G401 (cell line): ENCODE data around the gene ZNF687. TPM values are rescaled to one million over a fixed set of nuclear protein-coding genes. Genes with fewer than 3 reads are reported as not detected.
A peak's percentile ranks its signal among the peaks of the same experiment; 100 is the strongest.

Experiments
- DNase-seq: peaks from one replicate; pipeline ENCODE4 v3.0.0-alpha.2; 2015; ENCODE audit warnings: low spot score
- in situ Hi-C: cut with HindIII; loops from 2 replicates; pipeline ENCODE4 v1.10.0; 2016; ENCODE audit warnings: low sequenced_read_pairs, mixed read lengths
- total RNA-seq: library from RNA; depleted of rRNA; stranded (reverse); fragments of >200 nt; shearing (Covaris generic); gene quantifications from 2 replicates; pipeline ENCODE4 v1.2.3, GENCODE V29; 2014; rRNA removed

The ZNF687 gene
- total RNA-seq, 1 experiment from 2014 or later = 20.3 TPM

DNA sequence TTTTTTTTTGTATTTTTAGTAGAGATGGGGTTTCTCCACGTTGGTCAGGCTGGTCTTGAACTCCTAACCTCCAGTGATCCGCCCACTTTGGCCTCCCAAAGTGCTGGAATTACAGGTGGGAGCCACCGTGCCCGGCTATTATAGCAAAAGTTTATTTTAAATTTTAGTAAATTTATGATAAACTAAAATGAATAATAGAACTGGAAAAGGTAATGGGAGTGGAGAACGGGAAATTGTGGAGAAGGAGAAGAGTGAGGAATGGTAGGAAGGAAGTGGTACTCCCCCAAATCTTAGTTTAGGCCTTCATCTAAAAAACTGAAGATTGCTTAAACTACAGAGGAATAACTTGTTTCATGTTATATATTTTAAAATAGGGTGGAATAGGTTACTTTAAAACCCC is 52.7 kb downstream of the ZNF687 start:
- in situ Hi-C loops = no loop called here
- DNase-seq = no peak

DNA sequence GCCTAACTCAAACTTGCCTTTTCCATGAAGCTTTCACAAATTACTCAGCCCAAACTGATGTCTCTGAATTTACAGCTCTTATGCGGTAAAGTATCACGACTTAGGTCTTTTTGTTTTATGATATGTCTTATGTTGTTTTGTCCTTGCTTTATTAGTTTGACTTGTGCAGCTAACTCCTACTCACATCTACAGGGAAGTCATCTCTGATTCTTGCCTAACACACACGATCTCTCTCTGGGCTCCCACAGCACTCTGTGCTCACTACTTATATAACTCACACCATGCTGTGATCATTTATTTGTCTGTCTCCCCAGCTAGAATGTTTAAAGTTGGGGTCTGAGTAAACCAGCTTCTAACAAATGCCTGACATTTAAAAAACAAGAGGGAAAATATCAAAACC is 54.5 kb downstream of the ZNF687 start:
- no peak for DNase-seq
- in situ Hi-C loops = no loop called here

DNA sequence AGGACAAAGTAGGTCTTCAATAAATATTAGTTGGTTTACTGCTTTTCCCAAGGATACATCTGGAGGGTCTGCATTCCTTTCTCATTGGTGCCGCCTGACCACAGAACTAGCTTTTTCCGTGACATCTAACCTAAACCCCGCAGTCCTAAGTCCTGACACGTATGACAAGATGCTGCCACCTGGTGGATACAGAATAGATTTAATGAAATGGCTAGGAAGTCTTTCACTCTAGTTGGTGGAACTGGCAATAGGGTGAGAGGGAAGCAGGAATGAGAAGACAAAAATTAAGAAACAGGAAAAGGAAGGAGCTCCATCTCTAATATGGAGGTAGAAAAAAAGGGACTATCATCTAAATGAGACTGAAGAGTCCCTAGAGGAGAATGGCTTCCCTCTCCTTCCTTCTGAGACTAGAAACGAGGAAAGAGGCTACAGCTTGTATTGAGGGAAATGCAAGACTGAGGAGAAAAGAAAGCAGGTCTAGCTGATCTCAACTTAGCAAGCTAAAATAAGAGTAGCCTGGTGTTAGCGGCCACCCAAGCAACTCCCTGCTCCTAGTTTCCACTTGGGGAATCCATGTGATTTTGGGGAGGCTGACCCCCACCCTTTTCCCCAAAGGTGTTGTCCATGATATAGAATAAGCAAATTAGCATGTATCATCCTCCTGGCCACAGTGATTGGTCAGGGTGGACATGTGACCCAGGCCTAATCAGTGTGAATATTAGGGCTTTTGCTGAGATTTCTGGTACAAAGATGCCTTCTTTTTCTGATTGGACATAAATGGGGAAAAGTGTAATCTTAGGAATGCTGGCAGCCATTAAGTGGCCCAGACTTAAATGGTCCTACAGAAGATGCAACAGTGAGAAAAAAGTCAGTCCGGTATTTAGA is 59.0 kb downstream of the ZNF687 start:
- in situ Hi-C loops = no loop called here
- DNase-seq = peak; percentile 92

Other genes with a start within 250 kb of the ZNF687 start
- not detected in 2 replicates for gene BNIPL, start 245.7 kb upstream of the ZNF687 start, total RNA-seq
- 0.07 TPM in 1 of 2 replicates, not detected in the other for gene C1orf56, start 234.5 kb upstream of the ZNF687 start, total RNA-seq
- 54.4 and 84.6 TPM in 2 replicates for gene CDC42SE1, start 222.7 kb upstream of the ZNF687 start, total RNA-seq
- gene MLLT11, start 221.9 kb upstream of the ZNF687 start, total RNA-seq = 8.1 and 11.0 TPM in 2 replicates
- gene GABPB2, start 211.5 kb upstream of the ZNF687 start, total RNA-seq = 4.6 and 7.8 TPM in 2 replicates
- 2.0 TPM in 2 replicates for gene SEMA6C, start 135.7 kb upstream of the ZNF687 start, total RNA-seq
- not detected in 2 replicates for gene TNFAIP8L2, start 125.7 kb upstream of the ZNF687 start, total RNA-seq
- gene LYSMD1, start 116.4 kb upstream of the ZNF687 start, total RNA-seq = 6.2 and 8.9 TPM in 2 replicates
- 44.3 and 57.7 TPM in 2 replicates for gene SCNM1, start 116.2 kb upstream of the ZNF687 start, total RNA-seq
- not detected in 2 replicates for gene TMOD4, start 106.3 kb upstream of the ZNF687 start, total RNA-seq
- gene VPS72, start 92.1 kb upstream of the ZNF687 start, total RNA-seq = 71.9 and 80.9 TPM in 2 replicates
- gene PIP5K1A, start 83.7 kb upstream of the ZNF687 start, total RNA-seq = 39.1 and 60.1 TPM in 2 replicates
- 242 and 285 TPM in 2 replicates for gene PSMD4, start 27.6 kb upstream of the ZNF687 start, total RNA-seq
- gene PI4KB, start 45.1 kb downstream of the ZNF687 start, total RNA-seq = 19.1 and 40.6 TPM in 2 replicates
- gene RFX5, start 65.0 kb downstream of the ZNF687 start, total RNA-seq = 102 and 125 TPM in 2 replicates
- gene SELENBP1, start 90.4 kb downstream of the ZNF687 start, total RNA-seq = 0.27 TPM in 1 of 2 replicates, not detected in the other
- gene PSMB4, start 117.3 kb downstream of the ZNF687 start, total RNA-seq = 518 and 580 TPM in 2 replicates
- 6.9 and 14.0 TPM in 2 replicates for gene POGZ, start 177.2 kb downstream of the ZNF687 start, total RNA-seq
- gene CGN, start 229.1 kb downstream of the ZNF687 start, total RNA-seq = 11.4 and 18.6 TPM in 2 replicates